HG02571 (cell line): ENCODE results near the gene KIAA0586.
"Not testable (repeated sequence)": the region's sequence is repeated elsewhere in the genome, so short reads cannot be mapped to it uniquely, and the experiment has no call there.

ENCODE experiments used
- ATAC-seq: cut with Tn5 transposase; IDR thresholded peaks from one replicate; pipeline ENCODE4 v1.9.1; 2021; ENCODE audit warnings: mild to moderate bottlenecking, moderate library complexity; ENCODE audit not compliant: unreplicated experiment

KIAA0586 gene

GRCh38 chr14:58463147-58463546 lies 35.6 kb downstream of the KIAA0586 start:
- no peak for ATAC-seq

GRCh38 chr14:58464652-58465051 lies 37.1 kb downstream of the KIAA0586 start:
- no peak for ATAC-seq

- no peak for ATAC-seq
These were observed 37.9 kb downstream of the KIAA0586 start for GRCh38 chr14:58465421-58465820.

- ATAC-seq = no peak
These were observed 38.9 kb downstream of the KIAA0586 start for GRCh38 chr14:58466459-58466858.

GRCh38 chr14:58467575-58467974 lies 40.1 kb downstream of the KIAA0586 start:
- ATAC-seq = no peak

GRCh38 chr14:58469309-58469708 lies 41.8 kb downstream of the KIAA0586 start:
- no peak for ATAC-seq

- no peak for ATAC-seq
These were observed 48.8 kb downstream of the KIAA0586 start for GRCh38 chr14:58476320-58476719.

GRCh38 chr14:58477653-58478052 lies 50.1 kb downstream of the KIAA0586 start:
- no peak for ATAC-seq

GRCh38 chr14:58478329-58478728 lies 50.8 kb downstream of the KIAA0586 start:
- ATAC-seq = not testable (repeated sequence)

GRCh38 chr14:58479975-58480374 lies 52.5 kb downstream of the KIAA0586 start:
- no peak for ATAC-seq

GRCh38 chr14:58484176-58484575 lies 56.7 kb downstream of the KIAA0586 start:
- ATAC-seq = no peak

- no peak for ATAC-seq
These were observed 61.0 kb downstream of the KIAA0586 start for GRCh38 chr14:58488550-58488949.

- no peak for ATAC-seq
These were observed 64.1 kb downstream of the KIAA0586 start for GRCh38 chr14:58491593-58491992.

- ATAC-seq = no peak
These were observed 64.5 kb downstream of the KIAA0586 start for GRCh38 chr14:58492044-58492443.

GRCh38 chr14:58501214-58501816 lies 73.8 kb downstream of the KIAA0586 start:
- no peak for ATAC-seq

GRCh38 chr14:58513272-58513671 lies 85.8 kb downstream of the KIAA0586 start:
- ATAC-seq = no peak

GRCh38 chr14:58517592-58517991 lies 90.1 kb downstream of the KIAA0586 start:
- ATAC-seq = no peak

GRCh38 chr14:58525691-58526090 lies 98.2 kb downstream of the KIAA0586 start:
- ATAC-seq = not testable (repeated sequence)

- no peak for ATAC-seq
These were observed 105.9 kb downstream of the KIAA0586 start for GRCh38 chr14:58533446-58533845.

GRCh38 chr14:58535044-58535443 lies 107.5 kb downstream of the KIAA0586 start:
- ATAC-seq = no peak

GRCh38 chr14:58537004-58537403 lies 109.5 kb downstream of the KIAA0586 start:
- ATAC-seq = no peak

- no peak for ATAC-seq
These were observed 113.5 kb downstream of the KIAA0586 start for GRCh38 chr14:58540749-58541632.
